GM23338 (cell line): ENCODE data around the gene CDH12. TPM values are rescaled to one million over a fixed set of nuclear protein-coding genes. Genes with fewer than 3 reads are reported as not detected.

Experiments used
- ATAC-seq: fragments of 200-7000 bp; cut with Tn5 transposase; 3 replicates; pipeline ENCODE4 v1.9.1; 2020
- DNase-seq: peaks from one replicate; pipeline ENCODE4 v3.0.0-alpha.2; 2015; ENCODE audit warnings: low spot score
- H2AFZ ChIP-seq: fragments of 200-600 bp; sonication (generic); 2 replicates; pipeline ENCODE4 v1.8.0; 2016; ENCODE audit warnings: antibody characterized with exemption, mild to moderate bottlenecking, moderate library complexity
- H3F3A ChIP-seq: fragments of 200-600 bp; sonication (generic); replicated peaks from 2 replicates; pipeline ENCODE4 v1.8.0; 2017; ENCODE audit warnings: antibody characterized with exemption, mixed run types, low read depth
- H3K27ac ChIP-seq: fragments of 200-600 bp; sonication (generic); 2 replicates; pipeline ENCODE4 v1.6.1; 2016; ENCODE audit warnings: low read depth
- H3K27me3 ChIP-seq: fragments of 200-600 bp; sonication (generic); 2 replicates; pipeline ENCODE4 v1.8.0; 2016; ENCODE audit warnings: mild to moderate bottlenecking, mixed run types, moderate library complexity; ENCODE audit not compliant: insufficient read depth
- H3K36me3 ChIP-seq: fragments of 200-600 bp; sonication (generic); 2 replicates; pipeline ENCODE4 v1.8.0; 2016; ENCODE audit warnings: mild to moderate bottlenecking; ENCODE audit not compliant: insufficient read depth
- H3K4me1 ChIP-seq: fragments of 200-600 bp; sonication (generic); 2 replicates; pipeline ENCODE4 v1.8.0; 2016; ENCODE audit warnings: mild to moderate bottlenecking, moderate library complexity; ENCODE audit not compliant: insufficient read depth
- H3K4me2 ChIP-seq: fragments of 200-600 bp; sonication (generic); 2 replicates; pipeline ENCODE4 v1.7.1; 2017; ENCODE audit warnings: mixed run types
- H3K4me3 ChIP-seq: fragments of 200-600 bp; sonication (generic); 2 replicates; pipeline ENCODE4 v1.6.1; 2016; ENCODE audit warnings: mixed run types
- H3K79me2 ChIP-seq: fragments of 200-600 bp; sonication (generic); replicated peaks from 2 replicates; pipeline ENCODE4 v1.8.0; 2017; ENCODE audit warnings: mild to moderate bottlenecking; ENCODE audit not compliant: insufficient read depth
- H3K9me2 ChIP-seq: fragments of 200-600 bp; sonication (generic); 2 replicates; pipeline ENCODE4 v1.8.0; 2017; ENCODE audit not compliant: insufficient read depth
- H4K20me1 ChIP-seq: fragments of 200-600 bp; sonication (generic); replicated peaks from 2 replicates; pipeline ENCODE4 v1.8.0; 2017; ENCODE audit warnings: mild to moderate bottlenecking; ENCODE audit not compliant: insufficient read depth
- H3K27ac Mint-ChIP-seq: 2 replicates; pipeline ENCODE4 v1.8.0; 2020; ENCODE audit warnings: inconsistent platforms, mild to moderate bottlenecking, moderate library complexity, mixed read lengths
- H3K27me3 Mint-ChIP-seq: 3 replicates; pipeline ENCODE4 v1.8.0; 2022; ENCODE audit warnings: low read depth, mild to moderate bottlenecking, moderate library complexity, mixed read lengths, inconsistent platforms; ENCODE audit not compliant: insufficient read depth, poor library complexity
- H3K36me3 Mint-ChIP-seq: 3 replicates; pipeline ENCODE4 v1.8.0; 2021; ENCODE audit warnings: low read depth, mild to moderate bottlenecking, inconsistent platforms, moderate library complexity, mixed read lengths
- H3K4me1 Mint-ChIP-seq: 3 replicates; pipeline ENCODE4 v1.8.0; 2020; ENCODE audit warnings: mild to moderate bottlenecking, inconsistent platforms, mixed read lengths
- H3K4me3 Mint-ChIP-seq: 3 replicates; pipeline ENCODE4 v1.8.0; 2021; ENCODE audit warnings: moderate library complexity, mild to moderate bottlenecking, inconsistent platforms, mixed read lengths
- H3K9me3 Mint-ChIP-seq: 3 replicates; pipeline ENCODE4 v1.8.0; 2020; ENCODE audit warnings: moderate library complexity, mild to moderate bottlenecking, inconsistent platforms, mixed read lengths
- CREB1 ChIP-seq: fragments of 250-450 bp; sonication (Bioruptor Pico); IDR thresholded peaks from 2 replicates; pipeline ENCODE4 v1.5.0; 2020; ENCODE audit warnings: low read depth, mild to moderate bottlenecking, moderate library complexity
- CTCF ChIP-seq, 2 experiments: fragments of 200-600 bp in 1 of 2; sonication (generic) in 1 of 2; conservative IDR thresholded peaks; 2 replicates each; pipeline versions ENCODE4 v1.5.1 to v1.6.1; 2016 to 2017; ENCODE audit warnings: antibody characterized with exemption in 2 of 2, low read depth in 2 of 2, mild to moderate bottlenecking in 2 of 2, moderate library complexity in 1 of 2
- ETS1 ChIP-seq: IDR thresholded peaks from 2 replicates; pipeline ENCODE4 v1.6.1; 2016; ENCODE audit warnings: antibody characterized with exemption
- EZH2 ChIP-seq: fragments of 200-600 bp; sonication (generic); IDR thresholded peaks from one replicate; pipeline ENCODE4 v1.8.0; 2017; ENCODE audit warnings: antibody characterized with exemption, mild to moderate bottlenecking, low read depth; ENCODE audit not compliant: unreplicated experiment
- EZH2phosphoT487 ChIP-seq: fragments of 200-600 bp; sonication (generic); IDR thresholded peaks from one replicate; pipeline ENCODE4 v1.8.1; 2018; ENCODE audit warnings: antibody characterized with exemption; ENCODE audit not compliant: unreplicated experiment
- JUNB ChIP-seq: IDR thresholded peaks from one replicate; pipeline ENCODE4 v1.6.1; 2016; ENCODE audit warnings: antibody characterized with exemption; ENCODE audit not compliant: unreplicated experiment
- NANOG ChIP-seq: IDR thresholded peaks from 2 replicates; pipeline ENCODE4 v1.6.1; 2016; ENCODE audit warnings: antibody characterized with exemption, borderline replicate concordance
- POLR2AphosphoS5 ChIP-seq: IDR thresholded peaks from 2 replicates; pipeline ENCODE4 v1.6.1; 2016; ENCODE audit warnings: antibody characterized with exemption, low read depth
- REST ChIP-seq: IDR thresholded peaks from one replicate; pipeline ENCODE4 v1.6.1; 2018; ENCODE audit warnings: antibody characterized with exemption; ENCODE audit not compliant: unreplicated experiment
- STAT1 ChIP-seq: IDR thresholded peaks from one replicate; pipeline ENCODE4 v1.6.1; 2016; ENCODE audit warnings: antibody characterized with exemption; ENCODE audit not compliant: unreplicated experiment
- ZNF114 ChIP-seq: fragments of 250-450 bp; sonication (Bioruptor Pico); IDR thresholded peaks from 2 replicates; pipeline ENCODE4 v1.5.0; 2020; ENCODE audit warnings: mild to moderate bottlenecking, moderate library complexity
- ZNF331 ChIP-seq: fragments of 250-450 bp; sonication (Bioruptor Pico); IDR thresholded peaks from 2 replicates; pipeline ENCODE4 v1.5.0; 2020; ENCODE audit warnings: low read depth, mild to moderate bottlenecking, moderate library complexity
- ZNF462 ChIP-seq: fragments of 250-450 bp; sonication (Bioruptor Pico); IDR thresholded peaks from 2 replicates; pipeline ENCODE4 v1.5.0; 2020; ENCODE audit warnings: mild to moderate bottlenecking, moderate library complexity
- polyA plus RNA-seq: library from polyadenylated mRNA; unstranded; fragments of >200 nt; fragmentation: Nextera tagmentation; extraction: Ambion mirVana; gene quantifications from 2 replicates; pipeline ENCODE4 v1.2.1, GENCODE V29; 2016
- total RNA-seq: library from RNA; depleted of rRNA; stranded (reverse); fragments of >200 nt; shearing (Covaris generic); gene quantifications from 2 replicates; pipeline ENCODE4 v1.2.3, GENCODE V29; 2014

Gene CDH12
- total and polyA plus RNA-seq, 2 experiments from 2014 or later: not detected

- DNase-seq (no peak), ATAC-seq (no peak)
- Mint-ChIP-seq H3K4me3 (no peak overlapping the region), H3K9me3 (peaks cover 3% of the 10 kb centered on the region; the same call in 2 of the 3 replicates), H3K36me3 (no peaks in the 10 kb centered on the region), H3K27me3 (no peaks in the 10 kb centered on the region), H3K4me1 (no peaks in the 10 kb centered on the region), H3K27ac (no peak overlapping the region)
- Histone ChIP-seq H4K20me1 (no peaks in the 10 kb centered on the region), H3K4me3 (no peak overlapping the region), H2AFZ (no peak overlapping the region), H3K79me2 (no peaks in the 10 kb centered on the region), H3K27ac (no peak overlapping the region), H3K36me3 (no peaks in the 10 kb centered on the region), H3K9me2 (no peaks in the 10 kb centered on the region), H3K27me3 (no peaks in the 10 kb centered on the region), H3K4me2 (no peak overlapping the region), H3F3A (no peaks in the 10 kb centered on the region), H3K4me1 (no peaks in the 10 kb centered on the region)
- TF ChIP-seq JUNB: no peak
- TF ChIP-seq EZH2: no peak
- no peak for TF ChIP-seq NANOG
- no peak for TF ChIP-seq ZNF114
- TF ChIP-seq STAT1: no peak
- TF ChIP-seq ETS1: no peak
- TF ChIP-seq CREB1 (CRISPR knock-in tag): no peak
- no peak for TF ChIP-seq REST
- no peak for TF ChIP-seq ZNF331 (CRISPR knock-in tag)
- TF ChIP-seq ZNF462 (CRISPR knock-in tag): no peak
- no peak for TF ChIP-seq POLR2AphosphoS5
- TF ChIP-seq EZH2phosphoT487: no peak
- no peak for TF ChIP-seq CTCF (conservative IDR thresholded peaks at IDR 0.05; ENCODE audit: low read depth in 2 of 2)
Measured at GRCh38 chr5:22751536-22751935, 101.6 kb downstream of the CDH12 start.
